NK-92 (cell line): ENCODE results near the gene RPS6KL1.
A peak's percentile ranks its signal among the peaks of the same experiment; 100 is the strongest.

Experiments used
- DNase-seq: peaks from one replicate; lab custom pipeline; 2025; ENCODE audit not compliant: unreplicated experiment; lab: John Stamatoyannopoulos, UW

RPS6KL1 gene

GRCh38 chr14:74912801-74913200 lies 10.3 kb downstream of the RPS6KL1 start:
- no peak for DNase-seq

- DNase-seq: no peak
These were observed 10.9 kb downstream of the RPS6KL1 start for GRCh38 chr14:74912111-74912510.

GRCh38 chr14:74911704-74912103 lies 11.4 kb downstream of the RPS6KL1 start:
- no peak for DNase-seq

GRCh38 chr14:74911221-74911620 lies 11.8 kb downstream of the RPS6KL1 start:
- DNase-seq: no peak

GRCh38 chr14:74910556-74910955 lies 12.5 kb downstream of the RPS6KL1 start:
- DNase-seq: no peak

GRCh38 chr14:74909911-74910310 lies 13.1 kb downstream of the RPS6KL1 start:
- DNase-seq: no peak

- no peak for DNase-seq
These were observed 13.6 kb downstream of the RPS6KL1 start for GRCh38 chr14:74909501-74909900.

GRCh38 chr14:74908861-74909341 lies 14.2 kb downstream of the RPS6KL1 start:
- no peak for DNase-seq

- no peak for DNase-seq
These were observed 15.3 kb downstream of the RPS6KL1 start for GRCh38 chr14:74907744-74908143.

- DNase-seq: no peak
These were observed 16.0 kb downstream of the RPS6KL1 start for GRCh38 chr14:74906925-74907521.

- DNase-seq: peak; percentile 19
These were observed 17.4 kb downstream of the RPS6KL1 start for GRCh38 chr14:74905595-74906142.

GRCh38 chr14:74904635-74905503 lies 18.2 kb downstream of the RPS6KL1 start:
- DNase-seq: no peak

GRCh38 chr14:74902941-74903705 lies 19.9 kb downstream of the RPS6KL1 start:
- DNase-seq: no peak

GRCh38 chr14:74898694-74899093 lies 24.4 kb downstream of the RPS6KL1 start:
- no peak for DNase-seq

GRCh38 chr14:74898083-74898482 lies 25.0 kb downstream of the RPS6KL1 start:
- no peak for DNase-seq

- no peak for DNase-seq
These were observed 25.4 kb downstream of the RPS6KL1 start for GRCh38 chr14:74897642-74898041.

- no peak for DNase-seq
These were observed 26.7 kb downstream of the RPS6KL1 start for GRCh38 chr14:74896400-74896799.

GRCh38 chr14:74893614-74894091 lies 29.4 kb downstream of the RPS6KL1 start:
- DNase-seq: no peak

GRCh38 chr14:74892745-74893144 lies 30.3 kb downstream of the RPS6KL1 start:
- DNase-seq: no peak

- DNase-seq: no peak
These were observed 31.2 kb downstream of the RPS6KL1 start for GRCh38 chr14:74891870-74892269.

GRCh38 chr14:74890262-74890661 lies 32.8 kb downstream of the RPS6KL1 start:
- DNase-seq: no peak
